Effector memory CD4-positive, alpha-beta T cell (primary cell): ENCODE measurements around the gene EME2.
"Not testable (repeated sequence)": the region's sequence is repeated elsewhere in the genome, so short reads cannot be mapped to it uniquely, and the experiment has no call there.

Experiments
- DNase-seq, 3 donors: peaks; one replicate each; pipeline ENCODE4 v3.0.0-alpha.2; 2020
- H3K27ac ChIP-seq: 2 replicates; pipeline ENCODE4 v1.7.0; 2013; ENCODE audit warnings: mild to moderate bottlenecking, low read length, moderate library complexity; ENCODE audit not compliant: insufficient read depth, poor library complexity, severe bottlenecking
- H3K27me3 ChIP-seq: replicated peaks from 2 replicates; pipeline ENCODE4 v1.7.0; 2013; ENCODE audit warnings: mild to moderate bottlenecking, low read length; ENCODE audit not compliant: insufficient read depth, control insufficient read depth, poor library complexity, severe bottlenecking
- H3K36me3 ChIP-seq: 2 replicates; pipeline ENCODE4 v1.7.0; 2013; ENCODE audit warnings: mild to moderate bottlenecking, low read length, moderate library complexity; ENCODE audit not compliant: control insufficient read depth, insufficient read depth
- H3K4me1 ChIP-seq: 2 replicates; pipeline ENCODE4 v1.7.0; 2013; ENCODE audit warnings: low read length, mild to moderate bottlenecking; ENCODE audit not compliant: control insufficient read depth, insufficient read depth, poor library complexity, severe bottlenecking
- H3K4me3 ChIP-seq: 2 replicates; pipeline ENCODE4 v1.7.0; 2013; ENCODE audit warnings: low read length, low read depth, mild to moderate bottlenecking; ENCODE audit not compliant: insufficient read depth, poor library complexity, severe bottlenecking
- H3K9me3 ChIP-seq: 2 replicates; pipeline ENCODE4 v1.7.0; 2013; ENCODE audit warnings: mild to moderate bottlenecking, low read length, moderate library complexity; ENCODE audit not compliant: control insufficient read depth

Gene EME2

DNA sequence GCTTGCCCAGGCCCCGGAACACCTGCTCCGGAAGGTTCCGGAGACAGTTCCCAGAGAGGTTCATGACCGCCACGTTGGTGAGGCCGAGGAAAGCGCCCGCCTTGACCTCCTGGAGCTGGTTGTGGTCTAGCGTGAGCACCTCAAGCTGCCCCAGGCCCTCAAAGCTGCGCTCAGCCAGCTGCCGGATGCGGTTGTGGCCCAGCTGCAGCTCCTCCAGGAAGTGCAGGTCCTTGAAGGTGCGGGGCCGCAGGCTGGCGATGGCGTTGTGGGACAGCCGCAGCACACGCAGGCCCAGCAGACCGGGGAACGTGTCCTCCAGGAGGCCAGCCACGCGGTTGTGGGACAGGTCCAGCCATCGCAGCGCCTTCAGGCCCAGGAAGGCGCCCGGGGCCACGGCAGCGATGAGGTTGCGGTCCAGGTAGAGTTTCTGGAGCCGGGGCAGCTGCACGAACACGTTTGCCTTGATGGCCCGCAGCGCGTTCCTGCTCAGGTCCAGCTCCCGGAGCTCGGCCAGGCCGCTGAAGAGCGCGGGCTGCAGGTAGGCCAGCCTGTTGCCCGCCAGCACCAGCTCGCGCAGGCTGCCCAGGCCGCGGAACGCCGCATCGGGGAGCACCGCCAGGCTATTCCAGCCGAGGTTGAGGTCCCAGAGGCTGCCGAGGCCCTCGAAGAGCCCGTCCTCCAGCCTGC, 18.8 kb downstream of the EME2 start:
- no peak overlapping the region for H3K4me3 ChIP-seq
- peaks cover 38% of the 10 kb centered on the region for H3K36me3 ChIP-seq
- H3K4me1 ChIP-seq, result no peaks in the 10 kb centered on the region
- H3K27me3 ChIP-seq, result no peaks in the 10 kb centered on the region
- H3K9me3 ChIP-seq, result no peaks in the 10 kb centered on the region
- no peak for DNase-seq
- H3K27ac ChIP-seq, result no peak overlapping the region

DNA sequence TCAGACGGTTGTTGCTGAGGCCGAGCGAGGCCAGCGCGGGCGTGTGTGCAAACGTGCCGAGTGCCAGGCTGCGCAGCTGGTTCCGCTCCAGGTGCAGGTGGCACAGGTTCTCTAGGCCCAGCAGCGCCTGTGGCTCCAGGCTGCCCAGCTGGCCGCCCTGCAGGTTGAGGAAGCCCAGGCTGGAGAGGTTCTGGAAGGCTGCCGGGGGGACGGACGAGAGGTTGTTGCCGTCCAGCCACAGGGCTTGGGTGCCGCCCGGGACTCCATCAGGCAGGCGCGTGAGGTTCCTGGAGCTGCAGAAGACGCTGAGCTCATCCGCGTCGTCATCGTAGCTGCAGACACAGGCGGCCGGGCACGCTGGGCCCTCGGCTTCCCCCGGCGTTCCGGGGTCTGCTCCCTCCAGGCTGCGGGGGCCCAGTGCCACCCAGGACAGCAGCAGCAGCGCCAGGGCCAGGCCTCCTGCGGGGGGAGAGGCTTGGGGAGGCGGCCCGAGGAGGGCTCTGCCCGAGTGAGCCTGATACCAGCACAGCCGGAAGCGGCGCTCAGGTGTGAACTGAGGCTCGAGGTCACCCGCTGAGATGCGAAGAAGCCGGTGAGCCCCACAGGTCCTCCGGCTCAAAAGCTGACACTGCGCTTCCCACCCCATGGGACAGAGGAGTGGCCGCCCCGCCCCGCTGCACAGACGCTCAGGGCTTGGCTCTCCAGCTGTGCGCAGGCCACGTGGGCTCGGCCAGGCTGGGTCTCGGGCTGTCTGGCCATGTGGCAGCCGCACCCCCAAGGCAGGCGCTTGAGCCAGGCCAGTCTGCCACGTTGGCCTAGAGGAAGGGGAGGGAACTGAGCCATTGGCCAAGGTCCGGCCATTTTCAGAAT, 19.6 kb downstream of the EME2 start:
- H3K27me3 ChIP-seq, result no peaks in the 10 kb centered on the region
- no peak overlapping the region for H3K27ac ChIP-seq
- no peaks in the 10 kb centered on the region for H3K4me1 ChIP-seq
- no peak overlapping the region for H3K4me3 ChIP-seq
- no peak for DNase-seq
- peaks cover 32% of the 10 kb centered on the region for H3K36me3 ChIP-seq
- no peaks in the 10 kb centered on the region for H3K9me3 ChIP-seq

DNA sequence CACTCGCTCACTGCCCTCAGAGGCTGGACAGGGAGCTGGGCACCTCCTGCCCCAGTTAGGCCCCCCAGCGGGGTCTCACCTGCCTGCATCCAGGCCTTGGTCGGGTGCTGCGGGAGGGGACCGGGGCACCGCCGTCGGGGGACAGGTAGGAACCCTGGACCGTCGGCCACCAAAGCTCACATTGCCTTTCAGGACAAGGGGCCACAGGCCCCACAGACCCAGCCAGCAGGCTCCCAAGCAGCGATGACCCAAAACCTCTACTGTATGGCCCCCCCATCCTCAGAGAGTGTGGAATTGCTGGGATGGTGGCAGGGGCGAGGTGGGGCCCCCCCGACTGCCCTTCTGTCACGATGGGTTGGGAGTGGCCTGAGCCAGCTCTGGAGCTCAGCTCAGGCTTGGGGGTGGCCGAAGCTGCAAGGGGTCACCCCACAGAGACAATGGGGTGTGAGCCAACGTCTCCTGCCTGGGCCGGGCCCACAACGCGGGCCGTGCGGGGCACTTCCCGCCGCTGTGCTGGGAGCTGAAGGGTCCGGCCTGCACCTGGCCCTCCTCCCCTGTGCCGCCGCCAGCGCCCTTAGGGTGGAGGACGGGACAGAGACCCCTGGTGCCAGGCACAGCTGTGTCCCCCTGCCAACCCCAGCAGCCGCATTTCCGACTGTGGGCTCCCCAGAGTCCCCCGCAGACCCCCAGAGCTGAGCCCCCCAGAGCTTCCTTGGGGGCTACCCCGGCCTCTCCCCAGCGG, 20.4 kb downstream of the EME2 start:
- Histone ChIP-seq H3K27ac (no peak overlapping the region), H3K36me3 (peaks cover 24% of the 10 kb centered on the region), H3K27me3 (no peaks in the 10 kb centered on the region), H3K4me3 (no peak overlapping the region), H3K9me3 (no peaks in the 10 kb centered on the region), H3K4me1 (no peaks in the 10 kb centered on the region)
- DNase-seq, result no peak

DNA sequence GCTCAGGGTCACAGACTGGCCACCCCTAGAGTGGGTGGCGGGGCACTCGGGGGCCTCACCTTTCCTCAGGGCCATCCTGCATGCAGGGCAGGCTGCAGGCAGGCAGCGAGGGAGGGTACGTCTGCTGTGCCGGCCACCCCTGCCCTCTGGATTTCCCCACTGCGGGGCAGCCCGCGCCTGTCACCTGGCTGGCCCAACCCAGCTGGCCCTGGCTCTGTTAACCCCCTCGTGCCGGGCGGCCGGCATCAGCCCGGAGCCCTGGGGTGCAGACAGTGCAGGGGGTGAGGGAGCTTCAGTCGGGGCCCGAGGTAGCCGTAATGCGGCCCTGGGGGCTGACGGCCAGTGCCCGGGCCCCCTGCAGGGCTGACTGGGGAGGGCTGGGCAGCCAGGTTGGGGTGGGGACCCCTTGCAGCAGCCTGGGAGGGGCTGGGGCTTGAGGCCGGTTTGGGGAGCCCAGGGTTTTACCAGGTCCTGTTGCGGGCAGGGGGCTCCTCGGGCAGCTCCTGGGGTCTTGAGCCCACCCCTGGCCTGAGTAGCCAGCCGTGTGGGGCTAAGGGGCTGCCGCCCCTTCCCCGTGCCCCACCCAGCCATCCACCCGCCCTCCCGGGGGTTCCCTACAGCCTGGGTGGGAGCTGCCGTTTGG, 21.1 kb downstream of the EME2 start, which contains the start of gene IGFALS:
TSS of gene IGFALS (minus strand) at position 128 of the 643 bp plus-strand sequence. CDS start at position 75, 53 bp downstream.
- no peak for DNase-seq
- Histone ChIP-seq H3K9me3 (no peaks in the 10 kb centered on the region), H3K4me3 (no peak within 1 kb of the TSS), H3K4me1 (no peaks in the 10 kb centered on the region), H3K36me3 (peaks cover 18% of the 10 kb centered on the region), H3K27me3 (no peaks in the 10 kb centered on the region), H3K27ac (no peak within 1 kb of the TSS)

DNA sequence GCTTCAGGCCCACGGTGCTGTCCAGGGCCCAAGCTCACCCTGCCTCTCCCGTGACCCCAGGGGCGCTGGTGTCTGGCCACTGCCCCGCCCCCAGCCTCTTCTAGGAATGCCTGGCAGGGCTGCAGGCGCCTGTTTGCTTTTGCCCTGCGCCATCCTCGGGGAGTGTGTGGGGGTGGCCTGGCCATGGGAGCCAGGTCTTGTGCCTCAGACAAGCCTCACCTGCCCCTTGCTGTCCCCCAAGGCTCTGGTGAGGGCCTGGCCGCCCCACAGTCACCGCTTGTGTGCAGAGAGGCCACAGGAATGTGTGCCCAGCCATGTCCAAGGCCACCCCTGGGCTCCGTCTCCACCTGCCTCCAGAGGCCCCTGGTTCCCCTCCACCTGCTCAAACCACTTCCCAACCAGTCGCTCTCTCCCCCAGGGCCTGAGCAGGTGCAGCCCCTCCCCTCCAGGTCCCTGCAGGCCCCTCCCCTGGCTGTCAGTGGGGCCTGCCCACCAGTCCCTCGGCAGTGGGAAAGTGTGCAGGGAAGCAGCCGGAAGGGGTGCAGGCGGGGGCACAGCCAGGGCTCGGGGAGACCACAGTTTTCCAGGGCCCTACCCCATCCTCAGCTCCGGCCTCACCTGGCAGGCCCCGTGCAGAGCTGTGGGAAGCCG, 21.7 kb downstream of the EME2 start:
- no peaks in the 10 kb centered on the region for H3K9me3 ChIP-seq
- H3K4me1 ChIP-seq, result no peaks in the 10 kb centered on the region
- H3K36me3 ChIP-seq, result peaks cover 11% of the 10 kb centered on the region
- no peak for DNase-seq
- no peak overlapping the region for H3K27ac ChIP-seq
- H3K4me3 ChIP-seq, result no peak overlapping the region
- H3K27me3 ChIP-seq, result no peaks in the 10 kb centered on the region

DNA sequence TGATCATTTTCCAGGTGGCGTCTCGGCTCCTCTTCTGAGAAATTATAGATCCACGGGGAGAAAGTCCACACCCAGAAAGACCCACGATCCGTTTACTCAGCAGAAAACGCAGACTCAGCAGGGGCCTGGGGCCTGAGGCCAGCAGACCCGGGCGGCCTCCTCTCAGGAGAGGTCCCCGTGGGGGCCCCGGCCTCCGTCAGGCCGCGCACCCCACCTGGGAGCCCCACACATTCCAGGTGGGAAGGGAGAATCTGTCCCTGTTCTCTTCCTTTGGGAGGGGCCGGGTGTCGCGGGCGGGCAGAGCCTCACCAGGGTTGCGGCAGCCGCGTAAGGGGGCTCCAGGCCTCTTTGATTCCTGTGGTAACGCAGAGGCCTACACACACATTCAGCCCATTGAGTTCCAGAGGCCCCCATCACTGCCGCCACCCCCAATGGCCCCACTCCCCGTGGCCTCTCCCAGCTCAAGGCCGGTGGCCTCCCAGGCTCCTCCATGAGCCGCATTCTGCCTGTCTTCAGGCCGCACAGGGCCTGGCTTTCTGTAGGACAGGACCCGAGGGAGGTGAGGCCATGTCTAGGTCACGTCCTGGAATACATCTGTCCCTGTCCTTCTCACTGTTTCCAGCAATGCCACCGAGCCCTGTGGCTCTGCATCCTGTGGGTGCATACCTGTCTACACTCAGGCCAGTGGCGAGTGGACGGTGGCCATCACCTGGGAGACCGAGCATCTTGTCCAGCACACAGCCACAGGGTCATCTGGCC, 22.5 kb downstream of the EME2 start:
- Histone ChIP-seq H3K9me3 (no peaks in the 10 kb centered on the region), H3K4me1 (no peaks in the 10 kb centered on the region), H3K36me3 (peaks cover 7% of the 10 kb centered on the region), H3K4me3 (no peak overlapping the region), H3K27ac (no peak overlapping the region), H3K27me3 (no peaks in the 10 kb centered on the region)
- DNase-seq, result no peak

DNA sequence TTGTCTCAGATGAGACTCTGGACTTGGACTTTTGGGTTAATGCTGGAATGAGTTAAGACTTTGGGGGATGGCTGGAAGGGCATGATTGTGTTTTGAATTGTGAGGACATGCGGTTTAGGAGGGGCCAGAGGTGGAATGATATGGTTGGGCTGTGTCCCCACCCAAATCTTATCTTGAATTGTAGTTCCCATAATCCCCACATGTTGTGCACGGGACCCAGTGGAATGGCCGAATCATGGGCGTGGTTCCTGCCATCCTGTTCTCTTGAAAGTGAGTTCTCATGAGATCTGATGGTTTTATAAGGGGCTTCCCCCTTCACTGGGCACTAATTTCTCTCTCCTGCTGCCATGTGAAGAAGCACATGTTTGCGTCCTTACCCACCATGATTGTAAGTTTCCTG, 26.7 kb downstream of the EME2 start:
- not testable (repeated sequence) for H3K27me3 ChIP-seq, H3K4me1 ChIP-seq, H3K36me3 ChIP-seq, H3K27ac ChIP-seq, H3K9me3 ChIP-seq, DNase-seq, H3K4me3 ChIP-seq

DNA sequence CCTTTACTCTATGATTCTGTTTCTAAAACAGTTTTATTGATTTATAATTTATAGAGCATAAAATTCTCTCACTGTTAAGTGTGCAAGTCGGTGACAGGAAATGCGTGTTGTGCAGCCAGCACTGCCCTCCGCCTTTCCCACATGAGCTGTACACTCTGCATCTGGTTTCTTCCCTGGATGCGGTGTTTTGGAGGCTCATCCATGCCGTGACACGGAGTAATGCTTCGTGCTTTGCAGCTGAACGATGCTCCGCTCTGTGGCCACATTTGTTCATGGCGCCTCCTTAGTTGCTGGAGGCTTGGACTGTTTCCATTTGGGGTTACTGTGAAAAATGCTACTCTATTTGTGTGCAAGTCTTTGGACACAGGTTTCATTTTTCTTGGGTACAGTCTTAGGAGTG, 28.1 kb downstream of the EME2 start:
- H3K36me3 ChIP-seq, result no peaks in the 10 kb centered on the region
- H3K27me3 ChIP-seq, result no peaks in the 10 kb centered on the region
- no peak overlapping the region for H3K4me3 ChIP-seq
- H3K27ac ChIP-seq, result no peak overlapping the region
- H3K9me3 ChIP-seq, result no peaks in the 10 kb centered on the region
- no peak for DNase-seq
- H3K4me1 ChIP-seq, result no peaks in the 10 kb centered on the region

DNA sequence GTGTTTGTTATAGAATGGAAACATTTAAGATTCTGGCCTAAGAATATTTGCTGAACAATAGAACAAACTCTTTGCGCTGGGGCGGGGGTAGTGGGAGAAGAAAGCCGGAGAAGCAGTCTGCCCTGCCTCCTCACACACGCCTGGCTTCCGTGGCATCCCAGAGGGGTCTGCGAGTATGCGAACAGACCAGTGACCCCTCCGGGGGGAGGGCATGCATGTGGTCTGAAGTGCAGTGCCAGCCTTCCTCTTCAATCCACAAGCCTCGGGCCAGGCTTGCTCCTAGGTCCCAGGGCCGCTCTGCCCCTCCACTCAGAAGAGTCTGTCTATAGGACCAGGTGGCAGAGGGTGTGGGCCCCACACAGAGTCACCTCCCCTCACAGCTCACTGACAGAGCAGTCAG, 35.0 kb downstream of the EME2 start:
- Histone ChIP-seq H3K4me1 (no peaks in the 10 kb centered on the region), H3K27me3 (no peaks in the 10 kb centered on the region), H3K9me3 (no peaks in the 10 kb centered on the region), H3K36me3 (peaks cover 38% of the 10 kb centered on the region), H3K27ac (no peak overlapping the region), H3K4me3 (no peak overlapping the region)
- DNase-seq, result no peak
